ENCODE results near the gene SURF2. TPM values are rescaled to one million over a fixed set of nuclear protein-coding genes. Genes with fewer than 3 reads are reported as not detected.
"Not testable (repeated sequence)": the region's sequence is repeated elsewhere in the genome, so short reads cannot be mapped to it uniquely, and the experiment has no call there.

The SURF2 gene
- total RNA-seq, 1 donor, result 12.5 TPM

- TF ChIP-seq CTCF (IDR thresholded peaks at IDR 0.05; ENCODE audit: insufficient read depth, low read length), result no peak
- H3K4me3 ChIP-seq (ENCODE audit: low read depth, low read length), result no peak overlapping the region
- no peak for DNase-seq (ENCODE audit: low read depth)
Measured at GRCh38 chr9:133331641-133332380, 24.5 kb upstream of the SURF2 start.

- H3K4me3 ChIP-seq (ENCODE audit: low read depth, low read length), result no peak overlapping the region
- no peak for DNase-seq (ENCODE audit: low read depth)
- TF ChIP-seq CTCF (IDR thresholded peaks at IDR 0.05; ENCODE audit: insufficient read depth, low read length), result no peak
Measured at GRCh38 chr9:133332381-133332730, 24.0 kb upstream of the SURF2 start.

GRCh38 chr9:133333011-133333410 is 23.3 kb upstream of the SURF2 start:
- TF ChIP-seq CTCF (IDR thresholded peaks at IDR 0.05; ENCODE audit: insufficient read depth, low read length), result no peak
- no peak for DNase-seq (ENCODE audit: low read depth)
- H3K4me3 ChIP-seq (ENCODE audit: low read depth, low read length), result no peak overlapping the region

- no peak overlapping the region for H3K4me3 ChIP-seq (ENCODE audit: low read depth, low read length)
- DNase-seq (ENCODE audit: low read depth), result no peak
- TF ChIP-seq CTCF (IDR thresholded peaks at IDR 0.05; ENCODE audit: insufficient read depth, low read length), result no peak
Measured at GRCh38 chr9:133333566-133333965, 22.8 kb upstream of the SURF2 start.

- no peak overlapping the region for H3K4me3 ChIP-seq (ENCODE audit: low read depth, low read length)
- no peak for TF ChIP-seq CTCF (IDR thresholded peaks at IDR 0.05; ENCODE audit: insufficient read depth, low read length)
Measured at GRCh38 chr9:133334161-133334560, 22.2 kb upstream of the SURF2 start.

GRCh38 chr9:133334888-133335287 is 21.5 kb upstream of the SURF2 start:
- H3K4me3 ChIP-seq (ENCODE audit: low read depth, low read length), result peak overlapping the region; percentile 97
- DNase-seq (ENCODE audit: low read depth), result not testable (repeated sequence)

More at GRCh38 chr9:133334161-133334560, 22.2 kb upstream of the SURF2 start:
- no peak for DNase-seq (ENCODE audit: low read depth)

- TF ChIP-seq CTCF (IDR thresholded peaks at IDR 0.05; ENCODE audit: insufficient read depth, low read length), result no peak
- H3K4me3 ChIP-seq (ENCODE audit: low read depth, low read length), result peak within 1 kb of the TSS; percentile 97
- DNase-seq (ENCODE audit: low read depth), result peak; percentile 79
Measured at GRCh38 chr9:133335924-133336811, 20.2 kb upstream of the SURF2 start, which contains the start of gene SURF6. Gene SURF6 (minus strand): TSS chr9:133336188. CDS start chr9:133336132, 56 bp downstream.
